NCI-H2196 treated with DMSO at 0.1 percent for 48 hours (cell line): Measurements from ENCODE around the gene FCN1.
"Not testable (repeated sequence)": the region's sequence is repeated elsewhere in the genome, so short reads cannot be mapped to it uniquely, and the experiment has no call there.

ENCODE experiments used
- DNase-seq: peaks from one replicate; lab custom pipeline; 2025; ENCODE audit not compliant: unreplicated experiment; lab: John Stamatoyannopoulos, UW

The FCN1 gene

DNA sequence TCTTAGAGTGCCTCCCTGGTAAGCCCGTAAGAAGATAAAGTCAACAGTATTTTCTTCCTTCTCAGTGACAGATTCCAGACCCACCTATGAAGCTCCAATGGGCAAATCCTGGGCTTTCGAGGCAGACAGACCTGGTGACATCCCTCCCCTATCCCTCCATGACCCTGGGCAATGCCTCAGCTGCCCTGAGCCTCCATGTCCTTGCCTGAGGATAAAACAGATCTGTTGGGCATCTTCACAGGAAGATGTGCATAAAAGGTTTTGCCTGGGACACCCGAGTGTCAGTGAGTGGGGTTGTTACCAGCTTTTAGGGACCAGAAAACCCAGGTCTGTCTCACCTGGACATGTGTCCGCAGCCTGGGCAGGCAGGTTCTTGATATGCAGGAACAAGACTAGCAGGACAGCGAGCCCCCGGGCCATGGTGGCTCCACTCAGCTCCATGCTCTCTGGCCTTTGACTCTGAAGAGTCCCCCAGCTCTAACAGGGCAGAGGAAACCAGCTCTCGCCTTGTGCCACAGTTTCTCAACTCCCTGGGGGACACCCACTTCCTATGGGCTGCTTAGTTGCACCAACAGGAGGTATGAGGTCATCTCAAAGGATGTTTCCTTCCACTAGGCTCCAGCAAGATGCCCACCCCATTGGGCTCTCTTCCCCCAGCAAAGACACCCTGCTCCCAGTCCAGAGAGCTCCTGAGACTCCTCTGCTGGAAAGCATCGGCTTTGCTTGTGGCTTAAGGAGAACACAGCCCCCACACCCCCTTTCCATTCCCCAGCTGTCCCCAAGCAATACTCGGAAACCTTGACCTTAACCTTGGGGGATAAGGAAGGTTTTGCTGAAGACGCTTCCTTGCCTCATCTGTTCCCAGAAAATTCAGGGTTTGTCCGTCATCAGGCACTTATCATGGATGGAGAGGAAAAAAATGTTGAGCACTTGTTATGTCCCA is at the start of gene FCN1:
FCN1 (minus strand) TSS at position 482 of the 943 bp plus-strand sequence; CDS start at position 441, 41 bp downstream.
- no peak for DNase-seq

DNA sequence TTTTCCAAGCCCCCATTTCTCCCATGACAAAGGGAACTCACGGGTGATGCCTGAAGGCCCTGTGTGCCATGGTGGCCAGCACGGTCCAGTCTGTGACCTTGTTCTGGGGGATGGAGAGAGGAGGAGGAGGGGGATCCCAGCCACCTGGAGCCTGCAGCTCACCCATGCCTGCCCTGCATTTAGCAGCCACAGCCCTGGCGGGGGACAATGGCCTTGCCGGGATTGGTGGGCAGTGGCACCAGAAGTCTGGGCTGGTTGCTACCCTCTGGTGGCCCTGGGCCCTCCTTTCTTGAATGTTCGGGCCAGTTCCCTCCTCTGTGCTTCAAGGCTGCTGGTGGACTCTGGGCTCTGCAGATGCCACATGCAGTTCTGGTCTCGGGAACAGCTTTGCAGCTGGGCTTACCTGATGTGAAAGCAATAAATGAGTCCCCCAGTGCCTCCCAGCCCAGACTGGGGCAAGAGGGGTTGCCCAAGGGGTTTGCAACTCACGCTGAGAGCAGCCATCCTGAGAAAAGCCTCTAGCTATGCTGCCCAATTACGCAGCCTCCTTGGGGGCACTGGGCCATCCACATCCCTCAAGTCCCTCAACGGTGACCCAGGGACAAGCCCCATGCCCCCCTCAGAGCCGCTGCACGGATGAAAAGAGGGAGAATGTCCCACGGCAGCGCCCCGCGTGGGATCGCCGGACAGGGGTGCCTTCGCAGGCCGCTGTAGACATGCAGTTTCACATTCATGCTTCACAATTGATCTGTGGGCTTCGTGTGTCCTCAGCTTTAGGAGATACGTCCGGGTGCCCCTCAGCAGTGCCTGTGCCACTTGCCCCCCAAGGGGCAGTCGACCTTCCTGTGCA is 49.2 kb upstream of the FCN1 start:
- no peak for DNase-seq

DNA sequence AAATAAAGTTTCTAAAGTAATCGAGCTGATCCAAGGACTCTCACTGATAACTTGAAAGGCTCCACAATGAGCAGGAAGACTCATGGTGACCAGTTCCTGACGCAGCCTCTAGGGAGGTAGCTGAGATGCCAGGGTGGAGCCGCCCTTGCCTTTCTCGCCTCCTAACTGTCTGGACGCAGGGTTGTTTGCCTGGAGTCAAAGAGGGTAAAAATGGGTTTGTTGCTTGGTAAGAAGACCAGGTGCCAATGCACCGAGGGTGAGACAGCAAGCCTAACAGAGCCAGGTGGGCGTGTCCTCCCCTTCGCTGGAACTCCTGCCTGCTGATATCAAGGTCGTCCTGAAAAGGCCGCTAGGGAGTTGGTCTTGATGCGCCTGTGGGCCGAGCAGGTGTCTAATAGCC is 48.6 kb upstream of the FCN1 start:
- no peak for DNase-seq

DNA sequence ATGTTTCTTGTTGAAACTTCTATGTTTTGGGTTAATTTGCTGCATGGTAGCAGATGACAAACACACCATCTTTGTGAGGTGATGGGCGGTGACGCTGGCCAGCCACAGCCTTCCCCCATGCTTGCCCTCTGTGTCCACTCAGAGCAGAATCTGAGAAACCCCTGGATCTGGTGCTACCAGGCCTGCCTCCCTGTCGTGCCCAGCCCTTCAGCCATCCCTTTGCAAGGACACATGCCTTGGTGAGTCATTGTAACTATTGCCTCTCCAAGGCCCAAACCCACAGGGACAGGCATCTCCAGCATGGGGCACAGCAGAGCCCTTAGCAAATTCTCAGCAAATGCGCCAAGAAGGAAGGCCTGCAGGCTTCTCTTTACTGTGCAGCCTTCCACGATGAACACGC is 48.1 kb upstream of the FCN1 start:
- DNase-seq, result no peak

DNA sequence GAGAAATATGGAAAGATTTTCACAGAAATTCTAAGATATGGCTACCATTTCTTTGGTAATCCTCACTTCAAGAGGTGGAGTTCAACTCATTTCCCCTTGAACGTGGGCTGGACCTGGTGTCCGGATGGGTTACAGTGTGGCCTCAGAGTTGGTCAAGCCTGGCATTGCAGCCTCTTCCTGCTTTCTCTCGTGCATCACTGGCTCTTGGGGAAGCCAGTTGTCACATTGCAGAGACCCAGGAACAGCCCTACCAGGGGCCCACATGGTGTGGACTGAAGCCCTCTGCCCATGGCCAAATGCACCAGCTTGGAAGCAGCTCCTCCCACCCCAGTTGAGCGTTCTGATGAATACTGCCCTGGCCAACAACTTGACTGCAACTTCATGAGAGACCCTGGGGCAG is 47.7 kb upstream of the FCN1 start:
- no peak for DNase-seq

DNA sequence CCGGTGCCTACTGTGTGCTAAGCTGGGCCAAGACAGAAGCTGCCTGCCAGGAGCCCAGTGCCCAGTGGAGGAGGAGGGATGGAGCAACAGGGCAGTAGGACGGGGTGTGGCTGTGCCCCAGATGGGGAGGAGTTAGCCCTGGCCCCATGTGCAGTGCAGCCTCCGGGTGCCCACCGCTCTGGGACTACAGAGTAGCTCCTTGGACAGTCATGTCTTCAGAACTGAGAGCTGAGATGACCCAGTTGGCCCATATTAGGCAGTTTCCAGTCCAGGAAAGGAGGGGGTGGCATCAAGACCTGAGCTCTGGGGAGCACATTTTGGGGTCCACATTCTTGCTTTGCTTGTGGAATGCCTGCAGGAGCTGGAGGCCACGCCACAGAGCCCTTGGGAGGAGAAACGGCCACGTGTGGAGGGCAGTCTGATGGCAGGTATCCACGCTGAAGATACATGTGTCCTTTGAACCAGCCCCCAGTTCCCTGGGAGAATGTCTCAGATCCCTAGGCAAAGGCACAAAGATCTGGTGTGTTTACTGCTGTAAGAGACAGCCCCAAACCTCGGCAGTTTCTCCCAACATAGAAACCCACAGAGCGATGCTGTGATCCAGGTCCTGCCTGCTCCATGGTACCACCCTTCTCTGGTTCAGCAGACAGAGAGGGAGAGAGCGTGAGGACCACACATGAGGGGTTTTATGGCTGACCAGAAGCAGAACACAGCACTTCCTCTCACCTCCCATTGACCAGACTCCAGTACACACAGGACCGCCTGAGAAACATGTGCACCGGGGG is 46.8 kb upstream of the FCN1 start:
- DNase-seq, result no peak

DNA sequence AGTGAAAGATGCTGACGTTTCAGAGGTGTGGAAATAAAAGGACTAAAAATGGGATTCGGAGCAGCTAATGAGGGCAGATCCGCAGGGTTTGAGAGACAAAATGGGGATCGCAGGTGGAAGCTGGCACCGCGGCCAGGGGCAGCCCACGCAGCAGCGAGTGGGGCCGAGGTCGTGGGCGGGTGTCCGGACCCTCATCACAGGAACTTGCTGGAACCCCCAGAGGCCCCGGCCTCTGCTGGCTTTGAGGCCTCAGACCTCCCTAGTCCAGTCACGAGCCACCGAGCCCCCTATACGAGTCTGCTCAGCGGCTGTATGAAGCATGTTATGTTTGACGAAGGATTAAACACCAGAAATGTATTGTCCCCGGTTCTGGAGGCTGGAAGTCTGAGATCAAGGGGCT is 45.8 kb upstream of the FCN1 start:
- no peak for DNase-seq

DNA sequence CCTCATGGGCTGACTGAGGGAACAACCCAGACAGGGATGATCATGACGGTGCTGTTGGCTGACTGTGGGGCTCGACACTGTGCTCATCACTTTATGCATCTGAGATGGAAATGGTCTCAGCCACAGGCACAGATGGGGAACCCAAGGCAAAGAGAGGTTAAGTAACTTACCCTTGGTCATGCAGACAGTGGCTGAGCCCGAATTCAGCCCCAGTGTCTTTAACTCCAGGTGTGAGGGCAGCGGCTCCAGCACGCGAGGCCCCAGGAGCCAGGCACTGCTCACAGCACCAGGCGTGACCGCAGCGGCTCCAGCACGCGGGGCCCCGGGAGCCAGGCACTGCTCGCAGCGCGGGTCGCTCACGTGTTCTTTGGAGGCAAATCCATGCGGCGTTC is 45.3 kb upstream of the FCN1 start:
- no peak for DNase-seq

DNA sequence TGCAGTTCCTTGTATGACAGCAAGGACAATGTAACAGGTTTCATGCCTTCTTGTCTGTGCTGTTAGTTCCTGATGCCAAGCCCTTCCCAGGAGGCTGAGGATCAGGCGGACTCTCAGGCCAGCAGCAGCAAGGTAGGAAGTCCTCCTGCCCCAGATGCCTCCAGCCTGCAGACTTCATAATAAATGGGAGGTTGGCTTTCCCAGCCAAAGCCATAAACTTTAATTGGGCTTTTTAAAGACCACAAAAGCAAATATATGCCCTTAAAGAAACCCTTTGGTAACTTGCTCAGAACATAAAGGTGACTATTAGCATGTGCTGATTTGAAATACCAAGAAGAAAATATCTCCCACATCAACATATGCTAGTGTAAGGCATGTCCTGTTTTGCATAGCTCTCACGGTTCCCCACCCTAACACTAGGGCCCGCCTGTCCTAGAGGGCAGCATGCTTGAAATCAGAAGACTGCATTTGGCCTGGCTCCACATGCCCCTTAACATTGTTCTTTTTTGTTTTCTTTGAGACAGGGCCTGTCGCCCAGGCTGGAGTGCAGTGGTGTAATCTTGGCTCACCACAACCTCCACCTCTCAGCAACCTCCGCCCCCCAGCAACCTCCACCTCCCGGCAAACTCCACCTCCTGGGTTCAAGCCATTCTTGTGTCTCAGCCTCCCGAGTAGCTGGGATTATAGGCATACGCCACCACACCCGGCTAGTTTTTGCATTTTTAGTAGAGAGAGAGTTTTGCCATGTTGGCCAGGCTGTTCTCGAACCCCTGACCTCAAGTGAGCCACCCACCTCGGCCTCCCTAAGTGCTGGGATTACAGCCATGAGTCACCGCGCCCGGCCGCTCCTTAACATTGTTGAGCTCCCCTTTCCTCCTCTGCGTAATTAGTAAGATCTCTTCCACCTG is 44.6 kb upstream of the FCN1 start:
- no peak for DNase-seq

DNA sequence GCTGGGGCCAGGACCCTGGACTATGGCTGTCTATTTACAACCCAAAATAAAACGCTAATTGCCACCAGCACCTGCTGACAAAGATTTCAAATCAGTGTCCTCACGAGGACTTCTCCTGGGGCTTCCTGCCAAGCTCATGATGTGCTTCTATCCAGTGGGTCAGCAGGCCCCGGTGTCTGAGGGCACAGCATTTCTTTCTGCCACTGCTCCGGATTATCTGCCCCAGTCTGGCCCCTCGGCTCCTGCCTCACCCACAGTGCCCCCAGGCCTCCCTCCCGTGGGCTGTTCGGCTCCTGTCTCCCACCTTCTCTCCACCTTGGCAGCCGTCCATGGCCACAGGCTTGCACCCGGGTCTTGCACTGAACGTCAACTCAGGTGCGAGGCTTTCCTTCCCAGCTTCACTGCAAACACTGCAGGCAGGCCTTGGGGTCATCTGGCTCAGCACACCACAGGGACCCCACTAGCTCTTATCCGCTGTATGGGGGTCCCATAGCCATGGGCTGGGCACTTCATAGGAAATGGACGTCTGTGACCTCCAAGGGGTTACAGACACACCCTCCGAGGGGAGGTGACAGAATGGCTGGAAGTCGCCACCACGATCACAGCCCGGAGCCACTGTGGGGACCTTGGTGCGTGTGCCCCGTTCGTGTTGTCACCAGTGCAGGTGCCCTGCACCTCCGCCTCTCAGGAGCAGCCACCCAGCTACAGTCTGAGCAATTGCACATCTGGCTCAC is 43.8 kb upstream of the FCN1 start:
- DNase-seq, result no peak

DNA sequence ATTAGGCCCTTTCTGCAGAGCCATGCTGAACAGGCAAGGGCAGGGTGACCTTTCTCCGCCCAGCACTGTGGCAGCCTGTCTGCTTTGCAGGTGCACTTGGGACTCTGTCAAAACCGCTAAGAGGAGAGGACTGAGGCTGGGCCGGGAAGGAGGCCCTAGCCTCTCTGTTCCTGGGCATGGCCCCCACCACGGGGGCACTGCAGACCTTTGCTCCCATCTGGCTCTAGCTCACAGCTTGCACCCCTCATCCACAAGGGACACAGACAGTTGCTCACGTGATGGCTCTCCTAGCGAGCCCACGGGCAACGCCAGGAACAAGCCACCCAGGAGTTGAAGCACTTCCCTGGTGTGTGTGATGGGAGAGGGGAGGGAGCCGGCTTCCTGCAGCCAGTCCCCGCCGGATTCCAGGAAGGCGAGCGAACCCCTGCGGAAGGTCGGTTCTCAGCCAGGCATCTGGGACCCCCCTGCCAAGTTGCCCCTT is 43.0 kb upstream of the FCN1 start:
- no peak for DNase-seq

DNA sequence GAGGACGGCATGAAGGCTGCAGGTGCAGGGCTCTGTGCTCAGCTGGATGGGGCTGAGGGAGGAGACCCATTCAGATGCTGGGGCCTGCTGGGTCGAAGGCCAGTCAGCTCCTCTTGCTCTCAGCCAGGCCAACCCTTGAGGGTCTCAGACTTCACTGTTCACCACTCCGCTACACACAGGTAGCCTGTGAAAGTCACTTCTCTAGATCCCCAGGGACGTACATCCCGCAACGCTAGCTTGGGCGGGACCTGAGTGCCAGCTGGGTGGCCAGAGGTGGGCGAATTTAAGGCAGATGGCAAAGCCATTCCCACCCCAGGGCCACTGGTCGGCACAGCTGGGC is 42.2 kb upstream of the FCN1 start:
- DNase-seq, result no peak

DNA sequence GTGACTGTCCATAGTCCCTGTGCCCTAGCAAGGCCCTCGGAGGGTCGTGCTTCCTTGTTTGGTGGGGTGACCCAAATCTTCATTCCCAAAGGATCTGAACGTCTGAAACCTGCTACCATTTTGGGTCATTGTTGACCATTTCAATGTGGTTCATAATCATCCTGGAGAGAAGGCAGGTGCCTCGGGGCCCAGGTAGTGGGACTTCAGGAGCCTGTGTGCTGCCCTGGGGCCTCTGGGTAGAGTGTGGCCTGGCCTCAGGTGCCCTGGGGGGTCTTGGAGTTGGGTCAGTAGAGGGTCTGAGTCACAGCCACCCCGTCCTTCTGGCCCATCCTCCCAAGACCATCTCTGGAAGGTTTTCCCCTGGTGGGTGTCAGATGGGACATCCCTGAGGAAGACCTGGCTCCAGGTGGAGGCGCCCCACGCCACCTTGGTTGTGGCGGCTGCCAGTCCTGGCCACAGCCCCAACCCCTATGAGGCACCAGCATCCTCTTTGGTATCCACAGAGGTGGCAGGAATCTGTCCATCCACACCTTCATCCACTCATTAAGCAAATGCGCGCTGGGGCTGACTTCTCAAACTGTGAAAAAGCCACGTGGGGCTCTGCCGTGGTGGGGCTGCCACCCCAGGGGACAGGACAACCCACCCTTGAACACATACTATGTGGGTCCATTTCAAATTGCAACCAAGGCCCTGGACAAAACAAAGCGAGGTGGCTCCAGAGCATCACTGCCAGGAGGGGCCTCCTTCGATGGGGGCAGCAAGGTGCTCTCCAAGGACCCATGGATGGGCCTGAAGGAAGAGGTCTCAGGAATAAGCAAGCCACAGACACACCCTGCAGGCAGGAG is 41.6 kb upstream of the FCN1 start:
- no peak for DNase-seq

DNA sequence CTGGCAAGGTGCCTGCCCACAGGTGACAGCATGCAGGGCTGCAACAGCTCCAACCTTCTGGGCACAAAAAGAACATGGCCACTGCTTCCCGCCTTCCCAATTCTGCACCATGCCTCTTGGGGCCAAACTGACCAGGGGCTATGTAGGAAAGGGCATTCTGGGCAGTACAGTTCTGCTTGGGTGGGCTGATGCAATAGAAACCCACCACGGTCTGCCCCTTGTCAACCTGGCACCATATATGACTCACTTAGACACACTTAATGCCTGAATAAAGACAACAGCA is 40.2 kb upstream of the FCN1 start:
- no peak for DNase-seq

DNA sequence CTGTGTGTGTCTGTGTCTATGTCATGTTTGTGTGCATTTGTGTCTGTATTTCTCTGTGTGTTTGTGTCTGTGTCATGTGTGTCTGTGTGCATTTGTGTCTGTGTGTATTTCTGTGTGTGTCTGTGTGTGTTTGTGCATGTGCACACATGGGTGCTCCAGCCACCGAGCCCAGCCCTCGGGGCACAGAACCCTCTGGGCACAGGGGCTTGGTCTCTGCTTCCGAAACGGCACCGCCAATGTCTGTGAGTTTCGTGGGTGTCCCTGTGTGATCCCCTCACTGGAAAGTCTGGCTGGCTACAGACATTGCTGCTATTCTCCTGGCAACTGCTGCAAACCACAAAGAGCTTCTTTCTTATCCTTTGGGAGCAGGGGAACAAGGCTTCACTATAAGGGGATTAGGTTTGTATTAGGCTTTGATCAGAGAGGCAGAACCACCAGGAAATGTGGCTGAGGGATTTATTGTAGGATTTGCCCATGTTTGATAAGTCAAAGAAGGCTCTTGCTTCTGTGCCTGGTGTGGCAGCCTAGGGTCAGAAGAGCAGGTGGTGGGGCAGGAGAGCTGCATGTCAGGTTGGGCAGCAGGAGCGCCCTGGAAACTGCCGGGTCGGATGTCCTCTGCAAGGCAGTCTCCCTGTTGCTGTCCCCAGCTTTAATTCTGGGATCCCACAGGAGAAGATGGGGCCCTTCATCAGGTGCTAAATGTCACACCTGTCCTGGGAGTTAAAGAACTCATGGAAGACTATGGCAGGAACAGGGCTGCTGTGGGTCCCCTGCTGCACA is 39.6 kb upstream of the FCN1 start:
- DNase-seq, result no peak

DNA sequence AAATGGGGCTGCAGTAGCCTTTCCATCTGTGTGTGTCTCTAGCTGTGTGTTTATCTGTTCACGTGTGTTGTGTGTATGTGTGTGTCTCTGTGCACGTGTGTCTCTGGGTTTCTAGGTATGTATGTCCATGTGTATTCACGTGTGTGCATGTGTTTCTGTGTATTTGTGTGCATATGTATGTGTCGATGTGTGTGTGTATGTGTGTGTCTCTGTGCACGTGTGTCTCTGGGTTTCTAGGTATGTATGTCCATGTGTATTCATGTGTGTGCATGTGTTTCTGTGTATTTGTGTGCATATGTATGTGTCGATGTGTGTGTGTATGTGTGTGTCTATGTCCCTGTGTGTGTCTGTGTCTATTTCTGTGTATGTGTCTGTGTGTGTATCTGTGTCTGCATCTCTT is 38.7 kb upstream of the FCN1 start:
- not testable (repeated sequence) for DNase-seq

DNA sequence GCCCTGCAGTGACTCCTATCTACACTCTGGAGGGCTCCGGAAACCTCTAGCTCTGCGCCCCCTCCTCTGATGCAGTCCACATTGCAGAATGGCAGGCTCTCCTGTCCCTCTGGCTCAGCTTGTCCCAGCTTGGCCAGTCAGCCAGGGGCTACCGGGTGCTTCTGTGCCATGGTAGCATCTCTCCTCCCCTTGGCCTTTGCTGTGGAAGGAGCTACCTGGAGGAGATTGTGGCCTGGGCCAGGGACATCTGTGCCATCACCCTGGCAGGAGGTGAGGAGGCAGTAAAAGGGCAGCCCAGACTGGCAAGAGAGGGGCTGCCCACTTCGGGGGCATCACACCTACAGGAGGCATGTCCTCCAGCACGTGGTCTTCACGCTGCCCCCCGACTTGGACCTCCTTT is 38.1 kb upstream of the FCN1 start:
- no peak for DNase-seq

DNA sequence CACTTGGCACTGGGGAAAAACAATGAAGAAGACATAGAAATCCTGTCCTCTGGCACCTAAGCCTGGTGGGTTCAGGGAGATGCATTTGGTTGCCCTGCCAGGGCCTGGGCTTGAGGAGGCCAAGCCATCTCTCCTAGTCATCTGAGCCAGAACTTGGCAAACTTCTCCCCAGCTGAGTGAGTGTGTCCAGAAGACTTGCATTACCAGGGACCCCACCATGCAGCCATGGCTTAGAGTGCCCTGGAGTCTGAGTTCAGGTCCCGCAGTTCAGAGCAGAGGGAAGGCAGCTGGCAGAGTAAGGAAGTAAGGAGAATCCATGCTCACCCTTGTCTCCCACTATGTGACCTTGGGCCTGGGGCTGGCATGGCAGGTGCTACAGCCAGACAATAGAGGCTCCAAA is 37.4 kb upstream of the FCN1 start:
- no peak for DNase-seq
